ENCODE data around the gene MROH9. TPM values are rescaled to one million over a fixed set of nuclear protein-coding genes. Genes with fewer than 3 reads are reported as not detected.

MROH9 gene
- total RNA-seq, 4 donors from 2014 or later = 0.69 TPM; not detected in 3

- TF ChIP-seq POLR2A (IDR thresholded peaks at IDR 0.05) = no peak
- TF ChIP-seq CTCF (IDR thresholded peaks at IDR 0.05) = no peak
- Histone ChIP-seq H3K36me3 (no peaks in the 10 kb centered on the region), H3K27ac (no peak overlapping the region), H3K4me1 (peaks cover 0 to 7% of the 10 kb centered on the region in 2 donors), H3K27me3 (no peaks in the 10 kb centered on the region), H3K9me3 (no peaks in the 10 kb centered on the region), H3K4me3 (no peak overlapping the region)
- DNase-seq = no peak
- intact Hi-C loops (cut with DNase I; ENCODE audit: low total_unique reads) = no loop called here
These were observed 149.5 kb downstream of the MROH9 start for GRCh38 chr1:171084870-171085269.

- peaks cover 0 to 2% of the 10 kb centered on the region in 2 donors for H3K4me1 ChIP-seq
- TF ChIP-seq POLR2A (IDR thresholded peaks at IDR 0.05) (no peak), CTCF (IDR thresholded peaks at IDR 0.05) (no peak)
These were observed 152.6 kb downstream of the MROH9 start for GRCh38 chr1:171087896-171088295.

GRCh38 chr1:171090604-171091003 lies 155.3 kb downstream of the MROH9 start, which contains the start of gene FMO3:
TSS of gene FMO3 (plus strand) at chr1:171090905. CDS start at chr1:171092659, 1,754 bp downstream.
- Histone ChIP-seq H3K9me3 (no peaks in the 10 kb centered on the region), H3K4me1 (no peaks in the 10 kb centered on the region), H3K4me3 (no peak within 1 kb of the TSS), H3K27me3 (no peaks in the 10 kb centered on the region), H3K27ac (no peak within 1 kb of the TSS), H3K36me3 (no peaks in the 10 kb centered on the region)
- no peak for DNase-seq
- intact Hi-C loops (cut with DNase I; ENCODE audit: low total_unique reads) = no loop called here
- TF ChIP-seq CTCF (IDR thresholded peaks at IDR 0.05) = no peak
- no peak for TF ChIP-seq POLR2A (IDR thresholded peaks at IDR 0.05)

More at GRCh38 chr1:171087896-171088295, 152.6 kb downstream of the MROH9 start:
- Histone ChIP-seq H3K36me3 (no peaks in the 10 kb centered on the region), H3K9me3 (no peaks in the 10 kb centered on the region), H3K4me3 (no peak overlapping the region), H3K27ac (no peak overlapping the region), H3K27me3 (no peaks in the 10 kb centered on the region)
- intact Hi-C loops (cut with DNase I; ENCODE audit: low total_unique reads) = no loop called here
- no peak for DNase-seq

GRCh38 chr1:171103862-171104261 lies 168.5 kb downstream of the MROH9 start:
- no peak overlapping the region for H3K27ac ChIP-seq
- H3K9me3 ChIP-seq = no peaks in the 10 kb centered on the region
- DNase-seq = no peak
- intact Hi-C loops (cut with DNase I; ENCODE audit: low total_unique reads) = no loop called here
- no peaks in the 10 kb centered on the region for H3K4me1 ChIP-seq
- no peak overlapping the region for H3K4me3 ChIP-seq
- no peak for TF ChIP-seq POLR2A (IDR thresholded peaks at IDR 0.05)
- TF ChIP-seq CTCF (IDR thresholded peaks at IDR 0.05) = no peak
- no peaks in the 10 kb centered on the region for H3K27me3 ChIP-seq
- no peaks in the 10 kb centered on the region for H3K36me3 ChIP-seq

- no peaks in the 10 kb centered on the region for H3K27me3 ChIP-seq
- no peaks in the 10 kb centered on the region for H3K4me1 ChIP-seq
- intact Hi-C loops (cut with DNase I; ENCODE audit: low total_unique reads) = no loop called here
- TF ChIP-seq POLR2A (IDR thresholded peaks at IDR 0.05) (no peak), CTCF (IDR thresholded peaks at IDR 0.05) (peak in 1 of 4 experiments; percentile 9)
- no peak overlapping the region for H3K4me3 ChIP-seq
- DNase-seq = no peak
- no peak overlapping the region for H3K27ac ChIP-seq
- H3K36me3 ChIP-seq = no peaks in the 10 kb centered on the region
- no peaks in the 10 kb centered on the region for H3K9me3 ChIP-seq
These were observed 172.1 kb downstream of the MROH9 start for GRCh38 chr1:171107262-171107940.
